ENCODE data around the gene ZSCAN25. TPM values are rescaled to one million over a fixed set of nuclear protein-coding genes. Genes with fewer than 3 reads are reported as not detected.
"Not testable (repeated sequence)": the region's sequence is repeated elsewhere in the genome, so short reads cannot be mapped to it uniquely, and the experiment has no call there.

Gene ZSCAN25
- total RNA-seq, 1 donor from 2014 or later, result 26.6 TPM

DNA sequence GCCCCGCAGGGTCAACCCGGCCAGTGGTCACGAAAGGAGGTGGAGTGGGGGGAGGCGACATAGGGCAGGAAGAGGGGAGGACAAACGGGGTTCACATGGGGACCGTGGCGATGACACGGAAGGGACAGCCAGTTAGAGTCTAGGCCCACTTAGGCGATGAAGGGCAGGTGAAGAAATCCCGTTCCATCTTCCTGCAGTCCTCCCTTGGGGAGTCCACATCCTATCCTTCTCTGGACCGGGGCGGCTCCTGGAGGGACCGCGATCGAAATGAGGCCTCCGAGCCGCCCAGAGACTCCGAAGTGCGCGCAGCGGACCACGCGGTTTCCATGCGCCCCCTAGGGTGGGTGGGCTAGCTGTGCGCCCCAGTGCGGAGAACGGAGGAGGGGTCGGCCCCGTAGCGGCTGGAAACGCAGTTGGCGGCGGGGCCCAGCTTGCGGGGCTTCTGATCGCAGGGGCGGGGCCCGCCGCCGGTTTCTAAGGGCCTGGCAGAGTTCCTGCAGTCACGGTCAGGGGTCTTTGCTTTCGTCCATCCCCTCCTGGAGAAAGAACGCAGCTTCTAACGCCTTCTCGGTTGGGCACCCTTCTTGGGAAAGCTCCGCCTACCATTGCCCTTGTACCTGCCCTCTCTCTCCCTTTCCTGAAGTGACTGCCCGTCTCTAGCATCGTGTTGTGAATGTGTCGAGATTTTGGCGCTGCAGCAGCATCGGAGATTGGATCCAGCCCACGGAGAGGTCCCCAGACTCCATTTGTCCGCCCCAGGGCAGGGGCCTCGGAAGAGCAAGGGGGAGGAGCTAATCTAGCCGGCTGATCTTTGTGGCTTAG, 36.6 kb upstream of the ZSCAN25 start:
- Mint-ChIP-seq H3K27ac (peak overlapping the region; percentile 82), H3K9me3 (no peaks in the 10 kb centered on the region), H3K27me3 (ENCODE audit: low read depth) (peaks cover 23% of the 10 kb centered on the region), H3K4me1 (peaks cover 5% of the 10 kb centered on the region), H3K4me3 (peak overlapping the region; percentile 94), H3K36me3 (no peaks in the 10 kb centered on the region)
- DNase-seq (ENCODE audit: low spot score in 2 of 2, unreplicated experiment in 2 of 2), result peak; percentile 70 to 83
- TF ChIP-seq, protein P1, sequence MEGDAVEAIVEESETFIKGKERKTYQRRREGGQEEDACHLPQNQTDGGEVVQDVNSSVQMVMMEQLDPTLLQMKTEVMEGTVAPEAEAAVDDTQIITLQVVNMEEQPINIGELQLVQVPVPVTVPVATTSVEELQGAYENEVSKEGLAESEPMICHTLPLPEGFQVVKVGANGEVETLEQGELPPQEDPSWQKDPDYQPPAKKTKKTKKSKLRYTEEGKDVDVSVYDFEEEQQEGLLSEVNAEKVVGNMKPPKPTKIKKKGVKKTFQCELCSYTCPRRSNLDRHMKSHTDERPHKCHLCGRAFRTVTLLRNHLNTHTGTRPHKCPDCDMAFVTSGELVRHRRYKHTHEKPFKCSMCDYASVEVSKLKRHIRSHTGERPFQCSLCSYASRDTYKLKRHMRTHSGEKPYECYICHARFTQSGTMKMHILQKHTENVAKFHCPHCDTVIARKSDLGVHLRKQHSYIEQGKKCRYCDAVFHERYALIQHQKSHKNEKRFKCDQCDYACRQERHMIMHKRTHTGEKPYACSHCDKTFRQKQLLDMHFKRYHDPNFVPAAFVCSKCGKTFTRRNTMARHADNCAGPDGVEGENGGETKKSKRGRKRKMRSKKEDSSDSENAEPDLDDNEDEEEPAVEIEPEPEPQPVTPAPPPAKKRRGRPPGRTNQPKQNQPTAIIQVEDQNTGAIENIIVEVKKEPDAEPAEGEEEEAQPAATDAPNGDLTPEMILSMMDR (IDR thresholded peaks at IDR 0.05; ENCODE audit: unreplicated experiment), result peak; percentile 65

DNA sequence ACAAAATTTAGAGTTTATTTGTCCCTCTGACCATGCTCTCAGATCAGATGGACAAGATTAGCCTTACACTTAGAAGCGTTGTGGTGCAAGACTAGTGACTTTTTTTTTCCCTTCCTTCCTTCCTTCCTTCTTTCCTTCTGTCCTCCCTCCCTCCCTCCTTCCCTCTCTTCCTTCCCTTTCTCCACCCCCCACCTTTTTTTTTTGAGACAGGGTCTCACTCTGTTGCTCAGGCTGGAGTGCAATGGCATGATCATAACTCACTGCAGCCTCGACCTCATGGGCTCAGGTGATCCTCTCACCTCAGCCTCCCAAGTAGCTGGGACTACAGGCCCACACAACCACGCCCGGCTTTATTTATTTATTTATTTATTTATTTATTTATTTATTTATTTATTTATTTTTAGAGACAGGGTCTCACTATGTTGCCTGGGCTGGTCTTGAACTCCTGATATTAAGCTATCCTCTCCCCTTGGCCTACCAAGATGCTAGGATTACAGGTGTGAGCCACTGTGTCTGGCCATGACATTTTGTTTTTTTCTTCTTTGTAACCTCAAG, 35.9 kb upstream of the ZSCAN25 start:
- H3K4me1 Mint-ChIP-seq; H3K36me3 Mint-ChIP-seq; H3K9me3 Mint-ChIP-seq; DNase-seq (ENCODE audit: low spot score in 2 of 2, unreplicated experiment in 2 of 2): not testable (repeated sequence)
- Mint-ChIP-seq H3K27me3 (ENCODE audit: low read depth) (peaks cover 27% of the 10 kb centered on the region), H3K4me3 (peak overlapping the region; percentile 94), H3K27ac (peak overlapping the region; percentile 82)

DNA sequence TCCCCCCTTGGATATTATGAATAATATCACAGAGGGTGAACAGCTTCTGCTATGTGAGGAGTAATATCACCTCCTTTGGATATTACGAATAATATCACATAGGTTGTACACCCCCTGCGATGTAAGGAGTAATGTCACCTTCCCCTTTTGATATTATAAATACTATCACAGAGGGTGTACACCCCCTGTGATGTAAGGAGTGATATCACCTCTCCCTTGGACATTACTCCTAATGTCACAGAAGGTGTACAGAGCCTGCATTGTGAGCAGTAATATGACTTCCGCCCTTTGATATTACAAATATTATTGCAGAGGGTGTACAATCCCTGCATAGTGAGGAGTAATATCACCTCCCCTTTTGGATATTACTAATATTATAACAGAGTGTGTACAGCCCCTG, 27.9 kb upstream of the ZSCAN25 start:
- peaks cover 36% of the 10 kb centered on the region for H3K27me3 Mint-ChIP-seq (ENCODE audit: low read depth)
- no peak overlapping the region for H3K27ac Mint-ChIP-seq
- H3K4me3 Mint-ChIP-seq, result no peak overlapping the region
- H3K4me1 Mint-ChIP-seq, result no peaks in the 10 kb centered on the region
- no peaks in the 10 kb centered on the region for H3K9me3 Mint-ChIP-seq
- DNase-seq (ENCODE audit: low spot score in 2 of 2, unreplicated experiment in 2 of 2), result no peak
- no peaks in the 10 kb centered on the region for H3K36me3 Mint-ChIP-seq
- TF ChIP-seq, protein P1 (IDR thresholded peaks at IDR 0.05; ENCODE audit: unreplicated experiment), result no peak

DNA sequence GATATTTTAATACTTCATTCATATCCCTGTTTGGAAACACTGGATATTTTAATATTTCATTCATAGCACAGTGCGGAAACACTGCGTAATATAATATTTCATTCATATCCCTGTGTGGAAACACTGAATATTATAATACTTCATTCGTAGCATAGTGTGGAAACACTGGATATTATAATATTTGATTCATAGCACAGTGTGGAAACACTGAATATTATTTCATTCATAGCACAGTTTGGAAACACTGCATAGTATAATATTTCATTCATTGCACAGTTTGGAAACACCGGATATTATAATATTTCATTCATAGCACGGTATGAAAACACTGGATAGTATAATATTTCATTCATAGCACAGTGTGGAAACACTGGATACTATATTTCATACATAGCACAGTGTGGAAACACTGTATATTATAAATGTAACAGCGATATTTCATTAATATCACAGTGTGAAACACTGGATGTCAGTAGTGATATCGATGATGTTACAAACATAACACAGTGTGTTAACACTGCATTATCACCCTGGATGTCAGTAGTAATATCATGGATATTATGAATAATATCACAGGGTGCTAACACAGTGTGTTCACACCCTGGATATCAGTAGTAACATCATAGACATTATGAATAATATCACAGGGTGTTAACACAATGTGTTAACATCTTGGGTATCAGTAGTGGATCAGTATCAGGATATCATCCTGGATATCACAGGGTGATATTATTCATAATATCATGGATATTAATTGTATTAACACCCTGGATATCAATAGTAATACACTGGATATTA, 21.6 kb upstream of the ZSCAN25 start:
- no peak for DNase-seq (ENCODE audit: low spot score in 2 of 2, unreplicated experiment in 2 of 2)
- no peaks in the 10 kb centered on the region for H3K9me3 Mint-ChIP-seq
- no peaks in the 10 kb centered on the region for H3K36me3 Mint-ChIP-seq
- H3K27me3 Mint-ChIP-seq (ENCODE audit: low read depth), result no peaks in the 10 kb centered on the region
- H3K4me1 Mint-ChIP-seq, result no peaks in the 10 kb centered on the region
- TF ChIP-seq, protein P1 (IDR thresholded peaks at IDR 0.05; ENCODE audit: unreplicated experiment), result no peak
- H3K27ac Mint-ChIP-seq, result no peak overlapping the region
- H3K4me3 Mint-ChIP-seq, result no peak overlapping the region

DNA sequence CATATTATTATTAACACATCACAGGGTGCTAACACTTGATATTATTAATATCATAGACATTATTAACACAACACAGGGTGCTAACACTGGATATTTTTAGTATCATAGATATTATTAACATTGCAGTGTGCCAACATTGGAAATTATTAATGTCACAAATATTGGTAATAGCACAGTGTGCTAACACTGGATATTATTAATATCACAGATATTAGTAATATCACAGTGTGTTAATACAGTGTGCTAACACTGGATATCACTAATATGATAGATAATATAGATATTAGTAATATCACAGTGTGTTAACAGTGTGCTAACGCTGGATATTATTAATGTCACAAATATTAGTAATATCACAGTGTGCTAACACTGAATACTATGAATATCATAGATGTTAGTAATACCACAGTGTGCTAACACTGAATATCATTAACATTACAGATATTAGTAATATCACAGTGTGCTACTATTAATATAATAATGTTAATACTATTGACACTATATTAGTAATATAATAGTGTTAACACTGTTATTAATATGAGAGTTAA, 20.3 kb upstream of the ZSCAN25 start:
- Mint-ChIP-seq H3K4me1 (no peaks in the 10 kb centered on the region), H3K27ac (no peak overlapping the region), H3K4me3 (no peak overlapping the region), H3K9me3 (no peaks in the 10 kb centered on the region), H3K36me3 (no peaks in the 10 kb centered on the region), H3K27me3 (ENCODE audit: low read depth) (no peaks in the 10 kb centered on the region)
- DNase-seq (ENCODE audit: low spot score in 2 of 2, unreplicated experiment in 2 of 2), result no peak
- TF ChIP-seq, protein P1 (IDR thresholded peaks at IDR 0.05; ENCODE audit: unreplicated experiment), result no peak

All from mesothelial cell of epicardium (in vitro differentiated cells).